Ovary (tissue), 3 donors: Measurements from ENCODE around the gene AMBRA1.

Experiments
- CTCF ChIP-seq, 3 donors: fragments of 450-650 bp in 2 of 3; fragments of 200-600 bp in 1 of 3; IDR thresholded peaks; one replicate each; pipeline versions ENCODE4 v1.5.1 to v1.8.0; 2016 to 2022; ENCODE audit warnings: antibody characterized with exemption in 3 of 3, mild to moderate bottlenecking in 1 of 3
- EP300 ChIP-seq: sonication (generic); formaldehyde crosslinking; IDR thresholded peaks from one replicate; pipeline ENCODE4 v1.6.1; 2017; ENCODE audit warnings: antibody characterized with exemption
- POLR2A ChIP-seq: fragments of 450-650 bp; IDR thresholded peaks from one replicate; pipeline ENCODE4 v1.6.1; 2017; ENCODE audit warnings: antibody characterized with exemption, mild to moderate bottlenecking, moderate library complexity
- donor health status: DM: no; HTN: no; CAD: no.

DNA sequence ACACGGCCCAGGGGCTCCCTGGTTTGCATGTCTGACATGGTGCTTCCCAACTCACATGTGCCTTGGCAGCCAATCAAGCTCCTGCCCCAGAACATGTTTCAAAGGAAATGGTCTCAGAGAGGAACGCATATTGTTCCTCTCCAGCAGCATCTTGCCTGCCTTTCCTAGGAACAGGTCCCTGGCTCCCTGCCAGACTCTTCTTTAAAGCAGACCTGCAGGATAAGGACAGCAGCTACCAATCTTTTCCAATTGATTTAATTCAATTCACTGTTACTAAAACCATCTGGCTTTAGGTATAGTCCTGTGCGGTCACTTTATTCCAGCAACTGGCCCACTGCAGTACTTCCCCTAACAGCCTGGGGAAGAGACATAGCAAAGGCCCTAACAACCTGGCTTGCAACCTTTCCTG is 79.9 kb downstream of the AMBRA1 start:
- TF ChIP-seq POLR2A: no peak
- TF ChIP-seq CTCF (IDR thresholded peaks at IDR 0.05): no peak
- TF ChIP-seq EP300: no peak
